ENCODE results near the gene VPS37B. TPM values are rescaled to one million over a fixed set of nuclear protein-coding genes. Genes with fewer than 3 reads are reported as not detected.

The VPS37B gene
- total RNA-seq, 2 experiments from 2014 or later: 17.8 to 18.4 TPM

- H3K27ac Mint-ChIP-seq: no peak overlapping the region
- H3K4me1 Mint-ChIP-seq (ENCODE audit: low read depth): peaks cover 9% of the 10 kb centered on the region
- H3K4me3 Mint-ChIP-seq: no peak overlapping the region
- ATAC-seq: no peak
- no peaks in the 10 kb centered on the region for H3K36me3 Mint-ChIP-seq (ENCODE audit: low read depth)
- TF ChIP-seq CTCF (IDR thresholded peaks at IDR 0.05): no peak
- intact Hi-C loops (cut with micrococcal nuclease): no loop called here
- DNase-seq: no peak
- H3K9me3 Mint-ChIP-seq: no peaks in the 10 kb centered on the region
- POLR2A ChIA-PET: interaction anchor here (1.6 to 1.8 kb wide), 2 partner anchors 14 to 32 kb away, joined by 4 to 5 read pairs; no protein-coding TSS in a partner anchor
- no peaks in the 10 kb centered on the region for H3K27me3 Mint-ChIP-seq
- CTCF ChIA-PET: interaction anchor here (1.2 kb wide), 1 partner anchor 56 kb away, joined by 3 read pairs; no protein-coding TSS in a partner anchor
Measured at GRCh38 chr12:122929812-122930211, 33.9 kb upstream of the VPS37B start.

- intact Hi-C loops (cut with micrococcal nuclease): no loop called here
- DNase-seq (no peak), ATAC-seq (no peak)
- CTCF ChIA-PET: no interaction called here
- Mint-ChIP-seq H3K4me1 (ENCODE audit: low read depth) (peaks cover 9% of the 10 kb centered on the region), H3K27ac (no peak overlapping the region), H3K4me3 (no peak overlapping the region), H3K9me3 (no peaks in the 10 kb centered on the region), H3K27me3 (no peaks in the 10 kb centered on the region), H3K36me3 (ENCODE audit: low read depth) (no peaks in the 10 kb centered on the region)
- no peak for TF ChIP-seq CTCF (IDR thresholded peaks at IDR 0.05)
- POLR2A ChIA-PET: no interaction called here
Measured at GRCh38 chr12:122929148-122929538, 33.2 kb upstream of the VPS37B start.

GRCh38 chr12:122928404-122929147, 32.7 kb upstream of the VPS37B start:
- H3K4me3 Mint-ChIP-seq: no peak overlapping the region
- ChIA-PET CTCF (no interaction called here), POLR2A (no interaction called here)
- no peaks in the 10 kb centered on the region for H3K36me3 Mint-ChIP-seq (ENCODE audit: low read depth)
- peaks cover 9% of the 10 kb centered on the region for H3K4me1 Mint-ChIP-seq (ENCODE audit: low read depth)
- no peak for ATAC-seq
- no peak for DNase-seq
- intact Hi-C loops (cut with micrococcal nuclease): no loop called here
- no peaks in the 10 kb centered on the region for H3K9me3 Mint-ChIP-seq
- TF ChIP-seq CTCF (IDR thresholded peaks at IDR 0.05): no peak
- H3K27me3 Mint-ChIP-seq: no peaks in the 10 kb centered on the region
- no peak overlapping the region for H3K27ac Mint-ChIP-seq

GRCh38 chr12:122927756-122928403, 32.0 kb upstream of the VPS37B start:
- ATAC-seq (no peak), DNase-seq (no peak)
- H3K4me3 Mint-ChIP-seq: no peak overlapping the region
- no peak for TF ChIP-seq CTCF (IDR thresholded peaks at IDR 0.05)
- POLR2A ChIA-PET: interaction anchor here (0.6 kb wide), 1 partner anchor 27 kb away, joined by 3 read pairs; no protein-coding TSS in a partner anchor
- H3K27me3 Mint-ChIP-seq: no peaks in the 10 kb centered on the region
- no peak overlapping the region for H3K27ac Mint-ChIP-seq
- CTCF ChIA-PET: no interaction called here
- no peaks in the 10 kb centered on the region for H3K36me3 Mint-ChIP-seq (ENCODE audit: low read depth)
- intact Hi-C loops (cut with micrococcal nuclease): no loop called here
- H3K4me1 Mint-ChIP-seq (ENCODE audit: low read depth): peaks cover 9% of the 10 kb centered on the region
- H3K9me3 Mint-ChIP-seq: no peaks in the 10 kb centered on the region

GRCh38 chr12:122921917-122922316, 26.0 kb upstream of the VPS37B start:
- no peak for ATAC-seq
- H3K4me3 Mint-ChIP-seq: no peak overlapping the region

More at GRCh38 chr12:122921917-122922316, 26.0 kb upstream of the VPS37B start:
- TF ChIP-seq CTCF (IDR thresholded peaks at IDR 0.05): no peak
- no peak for DNase-seq
- POLR2A ChIA-PET: no interaction called here
- Mint-ChIP-seq H3K4me1 (ENCODE audit: low read depth) (peaks cover 3% of the 10 kb centered on the region), H3K36me3 (ENCODE audit: low read depth) (no peaks in the 10 kb centered on the region), H3K9me3 (no peaks in the 10 kb centered on the region), H3K27ac (no peak overlapping the region), H3K27me3 (no peaks in the 10 kb centered on the region)
- intact Hi-C loops (cut with micrococcal nuclease): no loop called here
- CTCF ChIA-PET: interaction anchor here (1.2 to 1.5 kb wide), 2 partner anchors 61 to 95 kb away, joined by 4 to 5 read pairs; no protein-coding TSS in a partner anchor

Data from activated CD8-positive, alpha-beta T cell treated with anti-CD3 and anti-CD28 coated beads for 36 hours (primary cell).